Naive B cell (primary cell): Measurements from ENCODE around the gene MOBP. TPM values are rescaled to one million over a fixed set of nuclear protein-coding genes. Genes with fewer than 3 reads are reported as not detected.
"Not testable (repeated sequence)": the region's sequence is repeated elsewhere in the genome, so short reads cannot be mapped to it uniquely, and the experiment has no call there.

Experiments
- ATAC-seq, 2 donors: fragments of 150-1000 bp; cut with Tn5 transposase; 2 replicates each; pipeline ENCODE4 v1.10.0; 2021; ENCODE audit warnings: low read depth in 2 of 2, mild to moderate bottlenecking in 2 of 2, moderate library complexity in 2 of 2
- DNase-seq: peaks from one replicate; pipeline ENCODE4 v3.0.0; 2022
- H3K27ac Mint-ChIP-seq, 6 donors: one replicate each; pipeline ENCODE4 v1.8.0; 2020 to 2022; ENCODE audit warnings: mild to moderate bottlenecking in 6 of 6, mixed read lengths in 6 of 6, moderate library complexity in 5 of 6, inconsistent platforms in 2 of 6
- H3K27me3 Mint-ChIP-seq, 3 donors: one replicate each; pipeline ENCODE4 v1.8.0; 2021 to 2022; ENCODE audit warnings: mixed read lengths in 3 of 3, mild to moderate bottlenecking in 1 of 3
- H3K36me3 Mint-ChIP-seq, 2 donors: one replicate each; pipeline ENCODE4 v1.8.0; 2020 to 2022; ENCODE audit warnings: mixed read lengths in 2 of 2, inconsistent platforms in 1 of 2, mild to moderate bottlenecking in 1 of 2
- H3K4me1 Mint-ChIP-seq, 3 donors: one replicate each; pipeline ENCODE4 v1.8.0; 2020 to 2022; ENCODE audit warnings: mixed read lengths in 3 of 3, inconsistent platforms in 1 of 3, mild to moderate bottlenecking in 1 of 3, moderate library complexity in 1 of 3
- H3K4me3 Mint-ChIP-seq, 8 donors: one replicate each; pipeline ENCODE4 v1.8.0; 2020 to 2022; ENCODE audit warnings: mild to moderate bottlenecking in 8 of 8, mixed read lengths in 8 of 8, moderate library complexity in 8 of 8, inconsistent platforms in 2 of 8
- H3K9me3 Mint-ChIP-seq, 7 donors: one replicate each; pipeline ENCODE4 v1.8.0; 2020 to 2022; ENCODE audit warnings: mixed read lengths in 7 of 7, mild to moderate bottlenecking in 5 of 7, inconsistent platforms in 2 of 7, moderate library complexity in 1 of 7
- polyA plus RNA-seq, 6 donors: library from polyadenylated mRNA; unstranded; fragments of 300-500 nt; fragmentation: Illumina TruSeq; gene quantifications; one replicate each; pipeline ENCODE4 v1.2.3, GENCODE V29; 2021; ENCODE audit warnings: low read depth in 6 of 6

Gene MOBP
- polyA plus RNA-seq, result not detected

GRCh38 chr3:39467394-39468107 lies at the start of gene MOBP:
Gene MOBP (plus strand): TSS chr3:39467680. CDS start chr3:39502070, 34,390 bp downstream.
- Mint-ChIP-seq H3K27me3 (peaks cover 20 to 42% (median 22%) of the 10 kb centered on the region in 3 donors), H3K4me1 (no peaks in the 10 kb centered on the region), H3K9me3 (no peaks in the 10 kb centered on the region), H3K36me3 (no peaks in the 10 kb centered on the region), H3K4me3 (no peak within 1 kb of the TSS), H3K27ac (peak within 1 kb of the TSS in 2 of 6 donors; percentile 0 to 1)
- DNase-seq (no peak), ATAC-seq (no peak)

- H3K4me3 Mint-ChIP-seq, ATAC-seq, H3K9me3 Mint-ChIP-seq, H3K27me3 Mint-ChIP-seq, DNase-seq: not testable (repeated sequence)
- H3K27ac Mint-ChIP-seq, result peak overlapping the region in 2 of 6 donors; percentile 73 to 76
- H3K4me1 Mint-ChIP-seq, result peaks cover 3 to 14% (median 11%) of the 10 kb centered on the region in 3 donors
- H3K36me3 Mint-ChIP-seq, result peaks cover 13 to 21% of the 10 kb centered on the region in 2 donors
Observed at GRCh38 chr3:39418556-39419225, 48.8 kb upstream of the MOBP start.

GRCh38 chr3:39419742-39420315 lies 47.7 kb upstream of the MOBP start:
- ATAC-seq (no peak), DNase-seq (no peak)
- Mint-ChIP-seq H3K4me1 (peaks cover 3 to 14% (median 11%) of the 10 kb centered on the region in 3 donors), H3K4me3 (no peak overlapping the region), H3K27ac (no peak overlapping the region), H3K36me3 (peaks cover 13 to 17% of the 10 kb centered on the region in 2 donors), H3K27me3 (no peaks in the 10 kb centered on the region), H3K9me3 (no peaks in the 10 kb centered on the region)

GRCh38 chr3:39420543-39420942 lies 46.9 kb upstream of the MOBP start:
- no peak for DNase-seq
- ATAC-seq, result no peak
- H3K9me3 Mint-ChIP-seq, result no peaks in the 10 kb centered on the region
- no peak overlapping the region for H3K27ac Mint-ChIP-seq
- no peaks in the 10 kb centered on the region for H3K27me3 Mint-ChIP-seq
- H3K4me1 Mint-ChIP-seq, result peaks cover 3 to 14% (median 11%) of the 10 kb centered on the region in 3 donors
- H3K36me3 Mint-ChIP-seq, result peaks cover 13 to 17% of the 10 kb centered on the region in 2 donors
- no peak overlapping the region for H3K4me3 Mint-ChIP-seq

GRCh38 chr3:39423436-39423970 lies 44.0 kb upstream of the MOBP start:
- H3K4me3 Mint-ChIP-seq, result no peak overlapping the region
- DNase-seq, result no peak

GRCh38 chr3:39426312-39426711 lies 41.2 kb upstream of the MOBP start:
- Mint-ChIP-seq H3K4me3 (no peak overlapping the region), H3K27ac (no peak overlapping the region)

More at GRCh38 chr3:39423436-39423970, 44.0 kb upstream of the MOBP start:
- Mint-ChIP-seq H3K9me3 (no peaks in the 10 kb centered on the region), H3K36me3 (peaks cover 13 to 17% of the 10 kb centered on the region in 2 donors), H3K27me3 (no peaks in the 10 kb centered on the region), H3K4me1 (peaks cover 0 to 4% (median 2%) of the 10 kb centered on the region in 3 donors), H3K27ac (no peak overlapping the region)
- no peak for ATAC-seq

GRCh38 chr3:39427506-39427905 lies 40.0 kb upstream of the MOBP start:
- H3K36me3 Mint-ChIP-seq, result peaks cover 0 to 6% of the 10 kb centered on the region in 2 donors
- no peak for ATAC-seq
- DNase-seq, result no peak
- H3K4me3 Mint-ChIP-seq, result peak overlapping the region in 1 of 8 donors; percentile 9
- no peaks in the 10 kb centered on the region for H3K4me1 Mint-ChIP-seq
- H3K27ac Mint-ChIP-seq, result no peak overlapping the region
- no peaks in the 10 kb centered on the region for H3K9me3 Mint-ChIP-seq
- H3K27me3 Mint-ChIP-seq, result peaks cover 4 to 20% (median 20%) of the 10 kb centered on the region in 3 donors

More at GRCh38 chr3:39426312-39426711, 41.2 kb upstream of the MOBP start:
- ATAC-seq (no peak), DNase-seq (no peak)
- H3K9me3 Mint-ChIP-seq, result no peaks in the 10 kb centered on the region
- no peaks in the 10 kb centered on the region for H3K4me1 Mint-ChIP-seq
- H3K27me3 Mint-ChIP-seq, result peaks cover 4 to 20% (median 20%) of the 10 kb centered on the region in 3 donors
- H3K36me3 Mint-ChIP-seq, result peaks cover 6 to 9% of the 10 kb centered on the region in 2 donors

GRCh38 chr3:39428745-39429201 lies 38.7 kb upstream of the MOBP start:
- Mint-ChIP-seq H3K36me3 (peaks cover 0 to 6% of the 10 kb centered on the region in 2 donors), H3K9me3 (no peaks in the 10 kb centered on the region), H3K27me3 (peaks cover 4 to 20% (median 20%) of the 10 kb centered on the region in 3 donors), H3K4me3 (no peak overlapping the region), H3K4me1 (no peaks in the 10 kb centered on the region), H3K27ac (no peak overlapping the region)
- no peak for DNase-seq
- ATAC-seq, result no peak

GRCh38 chr3:39429466-39429865 lies 38.0 kb upstream of the MOBP start:
- Mint-ChIP-seq H3K4me3 (no peak overlapping the region), H3K27ac (no peak overlapping the region), H3K9me3 (no peaks in the 10 kb centered on the region), H3K4me1 (no peaks in the 10 kb centered on the region), H3K36me3 (peaks cover 0 to 6% of the 10 kb centered on the region in 2 donors), H3K27me3 (peaks cover 4 to 20% (median 20%) of the 10 kb centered on the region in 3 donors)
- DNase-seq (no peak), ATAC-seq (no peak)

- peaks cover 0 to 5% (median 0%) of the 10 kb centered on the region in 3 donors for H3K4me1 Mint-ChIP-seq
- H3K27ac Mint-ChIP-seq, result peak overlapping the region in 2 of 6 donors; percentile 4 to 64
- no peak for DNase-seq
- no peak for ATAC-seq
- H3K27me3 Mint-ChIP-seq, result peaks cover 4 to 27% (median 20%) of the 10 kb centered on the region in 3 donors
- no peak overlapping the region for H3K4me3 Mint-ChIP-seq
- H3K36me3 Mint-ChIP-seq, result peaks cover 0 to 6% of the 10 kb centered on the region in 2 donors
- H3K9me3 Mint-ChIP-seq, result no peaks in the 10 kb centered on the region
Observed at GRCh38 chr3:39432342-39432741, 35.1 kb upstream of the MOBP start.

GRCh38 chr3:39433642-39434041 lies 33.8 kb upstream of the MOBP start:
- no peaks in the 10 kb centered on the region for H3K9me3 Mint-ChIP-seq
- H3K36me3 Mint-ChIP-seq, result peaks cover 0 to 6% of the 10 kb centered on the region in 2 donors
- no peak overlapping the region for H3K4me3 Mint-ChIP-seq
- peaks cover 0 to 5% (median 0%) of the 10 kb centered on the region in 3 donors for H3K4me1 Mint-ChIP-seq
- H3K27me3 Mint-ChIP-seq, result peaks cover 4 to 27% (median 20%) of the 10 kb centered on the region in 3 donors
- no peak for ATAC-seq
- DNase-seq, result no peak
- H3K27ac Mint-ChIP-seq, result no peak overlapping the region

- H3K27me3 Mint-ChIP-seq, result peaks cover under 1 to 22% (median 16%) of the 10 kb centered on the region in 3 donors
- H3K4me3 Mint-ChIP-seq, result peak overlapping the region in 1 of 8 donors; percentile 56
- no peak overlapping the region for H3K27ac Mint-ChIP-seq
- peaks cover 0 to 5% (median 0%) of the 10 kb centered on the region in 3 donors for H3K4me1 Mint-ChIP-seq
- DNase-seq (no peak), ATAC-seq (peak; percentile 32 to 78)
- peaks cover 0 to 1% of the 10 kb centered on the region in 2 donors for H3K36me3 Mint-ChIP-seq
- no peaks in the 10 kb centered on the region for H3K9me3 Mint-ChIP-seq
Observed at GRCh38 chr3:39434574-39434973, 32.9 kb upstream of the MOBP start.
